Sigmoid colon (tissue), 3 donors: ENCODE data around the gene ARHGAP9.

Experiments
- CTCF ChIP-seq, 4 experiments: fragments of 450-650 bp in 3 of 4; fragments of 200-600 bp in 1 of 4; IDR thresholded peaks; one replicate each; pipeline ENCODE4 v1.5.1; 2016 to 2019; ENCODE audit warnings: antibody characterized with exemption in 4 of 4, mild to moderate bottlenecking in 3 of 4, moderate library complexity in 2 of 4
- POLR2A ChIP-seq, 2 donors: fragments of 450-650 bp; IDR thresholded peaks; one replicate each; pipeline ENCODE4 v1.6.1; 2016; ENCODE audit warnings: antibody characterized with exemption in 2 of 2, mild to moderate bottlenecking in 2 of 2, moderate library complexity in 2 of 2

DNA sequence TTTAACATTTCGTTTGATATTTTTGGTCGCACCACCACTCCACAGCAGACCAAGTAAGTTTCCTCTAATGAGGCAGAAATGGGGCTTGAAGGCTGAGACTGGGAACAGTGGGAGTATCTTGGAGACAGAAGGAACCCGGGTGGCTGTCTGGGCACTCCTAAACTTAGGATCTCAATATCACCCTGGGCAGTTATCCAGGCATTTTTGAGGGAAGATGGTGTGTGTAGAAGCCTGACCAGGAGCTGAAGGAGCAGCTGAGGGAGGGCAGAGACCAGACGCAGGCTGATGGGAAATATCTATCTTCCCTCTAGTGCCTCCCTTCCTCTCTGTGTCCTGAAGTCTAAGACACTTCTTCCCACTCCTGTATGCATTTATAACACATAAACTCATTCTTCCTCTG lies 18.9 kb upstream of the ARHGAP9 start:
- TF ChIP-seq CTCF (IDR thresholded peaks at IDR 0.05): no peak
- no peak for TF ChIP-seq POLR2A (IDR thresholded peaks at IDR 0.05)
